HG02759 (cell line): ENCODE measurements around the gene CD52.
A peak's percentile ranks its signal among the peaks of the same experiment; 100 is the strongest.
"Not testable (repeated sequence)": the region's sequence is repeated elsewhere in the genome, so short reads cannot be mapped to it uniquely, and the experiment has no call there.

Experiments
- ATAC-seq: cut with Tn5 transposase; IDR thresholded peaks from one replicate; pipeline ENCODE4 v1.9.1; 2021; ENCODE audit warnings: mild to moderate bottlenecking, moderate library complexity; ENCODE audit not compliant: unreplicated experiment

The CD52 gene

DNA sequence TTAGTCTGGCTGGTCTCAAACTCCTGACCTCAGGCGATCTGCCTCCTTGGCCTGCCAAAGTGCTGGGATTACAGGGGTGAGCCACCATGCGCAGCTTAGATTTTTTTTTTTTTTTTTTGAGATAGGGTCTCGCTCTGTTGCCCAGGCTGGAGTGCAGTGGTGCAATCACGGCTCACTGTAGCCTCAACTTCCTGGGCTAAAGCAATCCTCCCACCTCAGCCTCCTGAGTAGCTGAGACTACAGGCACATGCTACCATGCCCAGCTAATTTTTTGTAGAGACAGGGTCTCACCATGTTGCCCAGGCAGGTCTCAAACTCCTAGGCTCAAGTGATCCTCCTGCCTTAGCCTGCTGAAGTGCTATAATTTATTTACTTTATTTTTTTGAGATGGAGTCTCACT, 11.6 kb downstream of the CD52 start:
- ATAC-seq = not testable (repeated sequence)

GRCh38 chr1:26330276-26330675, 12.5 kb downstream of the CD52 start:
- ATAC-seq = no peak

DNA sequence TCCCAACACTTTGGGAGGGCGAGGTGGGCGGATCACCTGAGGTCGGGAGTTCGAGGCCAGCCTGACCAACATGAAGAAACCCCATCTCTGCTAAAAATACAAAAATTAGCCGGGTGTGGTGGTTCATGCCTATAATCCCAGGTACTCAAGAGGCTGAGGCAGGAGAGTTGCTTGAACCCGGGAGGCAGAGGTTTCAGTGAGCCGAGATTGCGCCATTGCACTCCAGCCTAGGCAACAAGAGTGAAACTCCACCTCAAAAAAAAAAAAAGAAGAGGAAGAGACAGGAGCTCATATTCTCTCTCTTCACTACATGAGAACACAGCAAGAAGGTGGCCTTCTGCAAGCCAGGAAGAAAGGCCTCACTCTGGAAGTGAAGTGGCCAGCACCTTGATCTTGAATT, 15.6 kb downstream of the CD52 start:
- not testable (repeated sequence) for ATAC-seq

DNA sequence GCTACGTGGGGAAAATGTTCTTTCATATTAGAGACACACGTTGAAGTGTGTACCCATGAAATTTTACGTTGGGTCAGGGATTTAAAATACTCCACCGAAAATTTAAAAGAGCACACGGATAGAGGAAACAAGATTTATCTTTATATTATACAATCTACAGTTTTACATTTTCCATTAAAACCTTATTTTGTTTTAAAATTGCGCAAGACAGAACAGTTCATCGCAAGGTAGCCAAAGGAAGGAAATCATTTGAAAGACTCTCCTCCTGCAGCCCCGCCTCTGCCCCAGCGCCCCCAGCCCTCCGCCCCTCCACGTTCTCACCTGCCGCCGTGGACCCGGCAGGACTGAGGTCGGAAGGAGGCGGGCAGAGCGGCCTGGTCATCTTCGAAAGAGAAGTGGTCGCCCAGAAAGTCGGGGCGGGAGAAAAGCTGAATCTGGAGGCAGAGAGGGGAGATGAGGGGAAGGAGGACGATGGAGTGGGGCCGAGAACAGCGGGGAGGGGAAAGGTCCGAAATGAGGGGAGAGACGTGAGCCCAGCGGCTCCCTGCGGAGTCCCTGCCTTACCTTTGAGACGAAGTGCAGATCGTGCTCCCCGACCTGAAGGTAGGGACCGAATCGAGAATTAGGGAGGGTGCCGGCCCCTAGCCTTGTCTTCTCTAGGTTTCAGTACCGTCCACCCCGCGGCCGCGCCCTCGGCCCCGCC, 18.2 kb downstream of the CD52 start:
- no peak for ATAC-seq

DNA sequence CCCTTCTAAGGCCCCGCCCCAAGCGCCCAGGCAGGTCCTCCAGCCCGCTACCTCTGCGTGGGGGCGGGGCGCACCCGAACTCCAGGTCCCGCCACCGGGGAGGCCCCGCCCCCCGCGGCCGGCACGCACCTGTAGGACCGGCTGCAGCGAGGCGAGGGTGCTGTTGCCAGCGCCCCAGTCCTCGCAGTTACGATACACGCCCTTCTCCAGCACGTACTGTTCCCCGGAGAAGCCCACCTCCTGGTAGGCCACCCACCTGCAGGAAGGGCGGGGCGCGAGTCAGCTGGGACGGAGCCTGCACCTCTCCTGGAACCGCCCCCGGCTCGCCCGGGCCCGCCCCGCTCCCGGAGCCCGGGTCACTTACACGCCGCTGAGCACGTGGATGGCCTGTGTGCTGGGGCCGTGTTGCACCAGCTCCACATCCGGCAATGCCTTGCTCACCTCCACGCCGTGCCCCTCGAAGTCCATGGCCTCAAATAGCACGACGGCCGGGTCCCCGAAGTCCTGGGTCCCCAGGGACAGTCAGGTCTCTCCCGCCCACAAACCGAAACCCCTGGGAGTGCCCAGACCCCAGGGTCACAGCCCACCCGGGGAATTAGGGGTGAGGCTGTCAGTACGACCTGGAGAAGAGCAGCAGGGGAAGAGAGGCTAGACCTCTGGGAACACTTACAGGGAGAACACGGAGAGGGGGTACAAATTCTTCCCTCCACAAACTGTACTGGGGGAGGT, 18.9 kb downstream of the CD52 start:
- ATAC-seq = peak; percentile 62

- ATAC-seq = no peak
Measured at GRCh38 chr1:26337206-26337535, 19.4 kb downstream of the CD52 start.

DNA sequence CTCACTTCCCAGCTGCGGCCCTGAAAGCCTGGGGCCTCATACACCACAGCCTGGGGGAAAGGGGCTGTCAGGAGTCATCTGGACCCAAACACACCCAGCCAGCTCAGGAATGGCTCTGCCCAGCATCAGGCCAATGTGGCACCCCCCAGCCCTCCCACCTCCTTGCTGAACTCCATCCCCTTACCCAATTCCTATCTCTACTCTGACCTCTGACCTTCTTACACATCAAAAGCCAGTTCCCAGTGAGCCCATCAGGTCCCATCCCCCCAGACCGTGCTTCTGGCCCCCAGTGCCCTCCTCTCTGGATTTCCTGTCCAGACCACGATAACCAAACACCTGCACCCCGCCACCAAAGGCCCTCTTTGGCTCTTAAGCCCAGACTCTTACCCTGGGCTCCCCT, 19.9 kb downstream of the CD52 start:
- ATAC-seq = no peak

DNA sequence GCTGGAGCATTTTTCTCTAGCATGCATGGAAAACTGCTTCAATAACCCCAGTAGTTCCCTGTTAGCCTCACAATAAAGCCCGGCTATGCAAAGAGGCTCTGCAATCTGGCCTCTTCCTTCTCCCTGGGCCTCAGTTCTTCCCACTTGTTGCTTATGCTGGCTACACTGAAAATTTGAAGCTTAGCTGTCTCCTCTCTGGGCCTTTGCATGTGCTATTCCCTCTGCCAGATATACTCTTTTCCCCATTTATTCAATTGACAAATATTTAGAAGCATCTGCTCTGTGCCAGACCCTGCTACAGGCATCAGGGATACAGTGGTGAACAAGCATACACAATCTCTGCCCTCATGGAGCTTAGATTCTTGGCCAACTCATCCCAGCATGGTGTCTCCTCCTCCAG, 20.9 kb downstream of the CD52 start:
- ATAC-seq = no peak

DNA sequence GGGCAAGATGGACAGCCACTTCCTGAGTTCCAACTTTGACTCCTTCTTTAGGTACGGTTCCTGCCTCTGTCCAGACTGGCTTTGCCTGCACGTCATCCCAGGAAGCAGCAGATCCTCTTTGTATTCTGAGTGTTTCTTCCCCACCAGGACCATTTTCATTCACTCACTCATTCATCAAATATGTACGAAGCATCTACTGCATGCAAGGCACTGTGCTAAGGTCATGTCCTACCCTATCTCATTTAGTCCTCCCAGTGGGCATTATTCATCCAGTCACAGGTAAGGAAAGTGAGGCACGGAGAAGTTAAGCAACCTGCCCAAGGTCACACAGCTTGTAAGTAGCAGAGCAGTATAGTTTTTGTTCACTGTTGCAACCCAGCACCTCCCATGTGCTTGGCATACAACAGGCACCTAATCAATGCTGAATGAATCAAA, 22.3 kb downstream of the CD52 start:
- no peak for ATAC-seq

DNA sequence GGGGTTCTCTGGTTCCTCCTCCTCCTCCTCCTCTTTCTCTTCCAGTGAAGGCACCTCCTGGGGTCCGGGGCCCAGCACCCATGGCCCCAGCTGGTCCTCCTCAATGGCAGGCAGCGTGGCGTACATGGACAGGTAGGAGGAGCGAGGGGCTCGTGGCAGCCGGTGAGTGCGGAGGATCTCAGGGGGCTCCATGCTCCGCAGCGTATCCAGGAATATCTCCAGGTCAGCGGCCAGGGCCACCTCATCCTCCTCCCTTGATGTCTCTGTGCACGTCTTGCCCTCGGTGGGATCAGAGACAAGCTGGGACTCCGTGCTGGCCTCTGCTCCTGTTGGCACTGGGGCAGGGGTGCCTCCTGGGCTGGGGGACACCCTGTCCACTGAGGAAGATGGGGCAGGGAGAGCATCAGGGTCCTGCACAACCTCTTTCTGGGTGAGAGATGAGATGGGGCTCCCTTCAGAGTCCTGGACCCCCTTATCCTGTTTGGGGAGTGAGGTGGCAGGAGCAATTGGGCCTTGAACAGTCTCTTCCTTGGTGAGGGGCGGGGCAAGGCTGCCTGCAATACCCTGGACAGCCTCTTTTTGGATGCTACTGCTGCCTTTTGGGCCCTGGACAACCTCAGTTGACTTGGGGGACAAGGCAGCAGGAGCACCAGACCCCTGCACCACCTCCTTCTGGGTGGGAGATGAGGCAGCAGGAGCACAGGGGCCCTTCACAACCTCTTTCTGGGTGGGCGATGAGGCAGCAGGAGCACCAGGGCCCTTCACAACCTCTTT, 26.6 kb downstream of the CD52 start:
- ATAC-seq = no peak

GRCh38 chr1:26345718-26346117, 28.0 kb downstream of the CD52 start:
- ATAC-seq = no peak

GRCh38 chr1:26346274-26347033, 28.7 kb downstream of the CD52 start:
- no peak for ATAC-seq

DNA sequence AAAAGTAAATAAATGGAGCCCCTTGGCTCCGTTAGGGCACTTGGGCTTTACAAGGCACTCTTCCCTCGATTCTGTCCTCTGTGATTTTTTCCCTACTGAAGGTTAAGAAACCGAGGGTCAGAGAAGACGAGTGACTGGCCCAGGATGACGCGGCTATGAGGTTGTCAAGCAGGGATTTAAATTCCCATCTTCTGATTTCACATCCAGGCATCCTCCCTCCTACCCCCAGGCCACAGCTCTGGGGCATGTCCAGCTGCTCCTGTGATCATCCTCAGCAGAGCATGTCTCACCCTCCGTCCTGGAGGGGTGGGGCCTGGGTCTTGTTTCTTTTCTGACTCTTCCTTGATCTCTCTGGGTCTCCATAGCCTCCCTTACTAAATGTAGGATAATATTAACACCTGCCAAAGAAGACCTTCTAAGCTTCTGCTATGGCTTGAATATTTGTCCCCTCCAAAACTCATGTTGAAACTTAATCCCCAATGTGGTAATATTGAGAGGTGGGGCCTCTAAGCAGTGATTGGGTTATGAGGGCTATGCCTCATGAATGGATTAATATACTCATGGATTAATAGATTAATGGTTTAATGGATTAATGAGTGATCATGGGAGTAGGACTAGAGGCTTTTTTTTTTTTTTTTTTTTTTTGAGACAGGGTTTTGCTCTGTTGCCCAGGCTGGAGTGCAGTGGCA, 31.6 kb downstream of the CD52 start:
- ATAC-seq = no peak

DNA sequence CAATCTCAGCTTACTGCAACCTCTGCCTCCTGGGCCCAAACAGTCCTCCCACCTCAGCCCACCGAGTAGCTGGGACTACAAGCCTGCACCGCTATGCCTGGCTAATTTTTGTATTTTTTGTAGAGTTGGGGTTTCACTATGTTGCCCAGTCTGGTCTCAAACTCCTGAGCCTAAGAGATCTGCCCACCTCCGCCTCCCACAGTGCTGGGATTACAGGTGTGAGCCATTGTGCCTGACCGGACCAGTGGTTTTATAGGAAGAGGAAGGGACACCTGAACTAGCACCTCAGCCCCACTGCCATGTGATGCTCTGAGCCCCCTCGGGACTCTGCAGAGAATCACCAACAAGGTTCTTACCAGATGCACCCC, 32.1 kb downstream of the CD52 start:
- ATAC-seq = no peak

DNA sequence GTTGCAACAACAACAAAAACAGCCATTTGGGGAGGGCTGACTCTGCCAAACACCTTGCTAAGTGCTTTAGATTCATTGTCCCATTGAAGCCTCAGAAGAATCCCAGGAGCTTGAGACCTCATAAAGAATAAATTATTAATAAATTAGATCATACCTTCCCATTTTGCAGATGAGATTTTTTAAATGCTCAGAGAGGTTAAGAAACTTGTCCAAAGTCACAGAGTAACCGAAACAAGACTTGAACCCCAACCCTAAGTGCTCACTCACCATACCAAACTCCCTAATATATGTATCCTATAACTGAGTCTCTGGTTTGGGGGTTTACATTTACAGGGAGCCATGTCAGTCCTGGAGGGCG, 32.6 kb downstream of the CD52 start:
- no peak for ATAC-seq

DNA sequence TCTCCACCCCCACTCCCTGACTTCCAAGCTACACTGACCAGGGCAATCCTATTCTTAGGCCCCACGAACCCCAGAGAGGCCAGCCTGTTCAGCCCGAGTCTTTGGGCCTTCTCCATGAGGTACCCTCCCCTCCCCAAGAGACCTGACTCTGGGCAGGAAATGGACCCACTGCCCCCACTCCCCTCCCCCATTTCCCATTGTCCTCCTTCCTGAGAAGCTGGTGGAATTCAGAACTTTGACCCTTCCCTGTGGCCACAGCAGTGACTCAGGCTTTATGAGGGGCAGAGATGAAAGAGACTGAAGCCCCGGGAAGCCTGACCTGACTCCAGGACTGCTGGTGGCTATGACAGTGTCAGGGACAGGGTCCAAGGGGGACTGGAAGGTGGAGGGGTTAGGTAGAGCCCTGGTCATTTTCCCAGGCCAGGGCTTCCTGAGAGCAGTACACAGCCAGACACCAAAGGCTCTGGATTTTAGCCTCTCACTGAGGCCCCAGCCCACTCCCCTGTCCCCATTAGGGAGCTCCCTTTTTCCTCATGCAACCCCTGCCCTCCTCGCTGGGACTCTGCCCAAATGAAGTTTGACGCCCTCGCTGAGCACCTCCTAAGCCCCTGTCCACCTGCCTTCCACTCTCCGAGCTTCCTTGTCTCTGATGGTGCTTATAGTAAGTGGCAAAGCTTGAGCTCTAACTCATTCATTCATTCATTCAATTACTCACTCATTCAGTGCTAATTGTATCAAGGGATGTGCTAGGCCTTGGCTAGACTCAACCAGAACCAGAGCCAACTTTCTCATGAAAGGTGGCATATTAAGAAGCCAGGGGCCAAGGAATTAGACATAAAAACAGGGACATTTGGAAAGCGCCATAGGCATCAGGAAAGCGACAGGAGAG, 33.2 kb downstream of the CD52 start:
- ATAC-seq = no peak

DNA sequence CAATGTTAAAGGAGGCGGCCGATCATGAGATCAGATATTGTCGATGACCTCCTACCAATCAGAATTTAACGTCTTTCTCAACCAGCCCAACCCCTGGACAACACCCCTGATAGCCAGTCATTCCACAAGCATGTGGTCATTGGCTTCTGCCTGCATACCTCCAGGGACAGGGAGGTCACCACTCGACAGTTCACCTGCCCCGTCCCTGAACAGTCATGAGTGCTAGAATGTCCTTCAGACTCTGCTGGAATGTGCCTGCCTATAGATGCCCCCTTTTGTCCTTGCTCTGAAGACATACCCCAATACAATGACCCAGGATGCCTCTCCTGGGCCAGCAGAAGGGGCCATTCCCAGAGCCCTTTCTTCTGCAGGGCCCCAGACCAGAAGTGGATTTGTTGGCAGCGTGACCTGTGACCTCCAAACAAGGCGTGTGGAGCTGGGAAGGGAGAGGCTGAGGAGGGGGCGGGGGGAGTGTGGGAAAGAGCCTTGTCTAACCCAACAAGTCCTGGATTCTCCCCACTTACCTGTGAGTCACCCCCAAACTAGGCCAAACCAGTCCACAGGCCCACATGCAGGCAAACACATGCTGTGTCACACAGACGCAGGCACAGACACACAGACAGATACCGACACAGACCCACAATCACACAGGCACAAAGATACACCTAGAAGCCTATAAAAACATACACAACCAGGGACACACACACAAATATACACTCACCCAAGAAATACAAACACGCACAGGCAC, 34.0 kb downstream of the CD52 start:
- ATAC-seq = no peak

DNA sequence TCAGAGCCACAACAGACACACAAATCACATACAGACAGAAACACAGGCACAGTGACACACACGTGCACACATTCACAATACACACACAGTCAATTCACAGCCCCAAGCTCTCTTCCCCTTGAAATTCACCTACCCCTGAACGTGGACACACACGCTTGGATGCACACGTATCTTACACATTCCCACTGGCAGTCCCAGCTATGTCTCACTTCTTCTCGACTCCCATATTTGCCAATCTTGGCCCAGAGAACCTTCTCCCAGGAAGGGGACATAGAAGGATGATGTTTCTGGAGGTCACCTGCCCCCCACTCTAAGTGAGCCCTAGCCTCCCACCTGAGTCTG, 34.6 kb downstream of the CD52 start:
- no peak for ATAC-seq

- ATAC-seq = no peak
Measured at GRCh38 chr1:26353210-26353859, 35.6 kb downstream of the CD52 start.
